Endothelial cell of umbilical vein (primary cell): ENCODE measurements around the gene CFAP46. TPM values are rescaled to one million over a fixed set of nuclear protein-coding genes. Genes with fewer than 3 reads are reported as not detected.
"Not testable (repeated sequence)": the region's sequence is repeated elsewhere in the genome, so short reads cannot be mapped to it uniquely, and the experiment has no call there.

Experiments
- BruUV-seq: library from RNA; stranded (reverse); fragments of 400-500 nt; replicated peaks from 2 replicates; lab custom pipeline; 2021; lab: Mats Ljungman, UMichigan
- CTCF ChIA-PET: fragments of 300-600, 350-600 bp; sonication (Branson Sonifier 250); formaldehyde crosslinking; loops from one replicate; lab custom pipeline; 2021; ENCODE audit warnings: antibody characterized with exemption, inconsistent platforms; lab: Charles Lee
- POLR2A ChIA-PET: fragments of 300-600, 350-600 bp; sonication (Branson Sonifier 250); formaldehyde crosslinking; loops from one replicate; lab custom pipeline; 2021; ENCODE audit warnings: antibody characterized with exemption, inconsistent platforms; lab: Charles Lee
- DNase-seq: peaks from one replicate; pipeline ENCODE4 v3.0.0-alpha.2; 2011; ENCODE audit warnings: low read depth, low spot score
- FAIRE-seq: peaks from 2 replicates; lab custom pipeline; 2011; peaks lifted over from hg19 to GRCh38; lab: Jason Lieb, UNC
- H2AFZ ChIP-seq: 2 replicates; pipeline ENCODE4 v1.6.0; 2012; ENCODE audit warnings: low read depth, low read length, control low read depth, inconsistent platforms
- H3K27ac ChIP-seq: 2 replicates; pipeline ENCODE4 v1.5.1; 2011; ENCODE audit warnings: low read depth, mild to moderate bottlenecking, control low read depth, low read length, moderate library complexity; ENCODE audit not compliant: insufficient read depth
- H3K27me3 ChIP-seq, 2 experiments: 2 replicates each; pipeline versions ENCODE4 v1.6.0 to v1.6.1; 2011; ENCODE audit warnings: low read length in 2 of 2, mixed read lengths in 1 of 2; ENCODE audit not compliant: control insufficient read depth in 2 of 2, insufficient read depth in 2 of 2
- H3K36me3 ChIP-seq, 2 experiments: 2 replicates in 1 of 2; 3 replicates in 1 of 2; pipeline ENCODE4 v1.5.1; 2011; ENCODE audit warnings: low read length in 2 of 2, mild to moderate bottlenecking in 1 of 2, moderate library complexity in 1 of 2; ENCODE audit not compliant: control insufficient read depth in 2 of 2, insufficient read depth in 2 of 2; ENCODE audit errors: extremely low read depth in 1 of 2
- H3K4me1 ChIP-seq: 3 replicates; pipeline ENCODE4 v1.5.1; 2011; ENCODE audit warnings: mild to moderate bottlenecking, low read length; ENCODE audit not compliant: control insufficient read depth, insufficient read depth; ENCODE audit errors: extremely low read depth
- H3K4me2 ChIP-seq: 2 replicates; pipeline ENCODE4 v1.6.1; 2011; ENCODE audit warnings: low read length, control low read depth, mixed read lengths; ENCODE audit not compliant: insufficient read depth
- H3K4me3 ChIP-seq, 3 experiments: fragments of 200-600 bp in 1 of 3; sonication (generic), shearing (Covaris generic) in 1 of 3; replicated peaks in 1 of 3; 2 replicates each; pipeline ENCODE4 v1.5.1; 2011 to 2016; ENCODE audit warnings: control low read depth in 3 of 3, low read length in 3 of 3, mild to moderate bottlenecking in 2 of 3, inconsistent platforms in 1 of 3, low read depth in 1 of 3, moderate library complexity in 1 of 3; ENCODE audit not compliant: insufficient read depth in 1 of 3
- H3K79me2 ChIP-seq: 2 replicates; pipeline ENCODE4 v1.6.0; 2012; ENCODE audit warnings: low read length, inconsistent platforms; ENCODE audit not compliant: control insufficient read depth, insufficient read depth
- H3K9ac ChIP-seq: replicated peaks from 2 replicates; pipeline ENCODE3; 2011; ENCODE audit warnings: low read length, control low read depth; ENCODE audit not compliant: insufficient read depth; ENCODE audit errors: extremely low read depth
- H3K9me1 ChIP-seq: replicated peaks from 3 replicates; pipeline ENCODE4 v1.6.0; 2011; ENCODE audit warnings: mild to moderate bottlenecking, low read length; ENCODE audit not compliant: control insufficient read depth, insufficient read depth; ENCODE audit errors: extremely low read depth
- H3K9me3 ChIP-seq: replicated peaks from 2 replicates; pipeline ENCODE4 v1.5.1; 2012; ENCODE audit warnings: low read length, inconsistent platforms; ENCODE audit not compliant: control insufficient read depth, insufficient read depth
- H4K20me1 ChIP-seq: replicated peaks from 2 replicates; pipeline ENCODE3; 2011; ENCODE audit warnings: mild to moderate bottlenecking, low read length; ENCODE audit not compliant: control insufficient read depth, insufficient read depth; ENCODE audit errors: extremely low read depth
- EZH2 ChIP-seq: IDR thresholded peaks from 2 replicates; pipeline ENCODE4 v1.6.1; 2012; ENCODE audit warnings: borderline replicate concordance, low read depth, mild to moderate bottlenecking, moderate library complexity, low read length, inconsistent platforms; ENCODE audit not compliant: severe bottlenecking
- GATA2 ChIP-seq: IDR thresholded peaks from 2 replicates; pipeline ENCODE4 v1.7.0; 2011; ENCODE audit warnings: low read depth, mild to moderate bottlenecking, moderate library complexity, mixed read lengths, low read length; ENCODE audit not compliant: insufficient read length, insufficient read depth
- MAX ChIP-seq: IDR thresholded peaks from 2 replicates; pipeline ENCODE4 v1.6.1; 2011; ENCODE audit not compliant: insufficient read depth, insufficient read length
- MYC ChIP-seq: IDR thresholded peaks from one replicate; pipeline ENCODE4 v1.6.1; 2011; ENCODE audit warnings: mild to moderate bottlenecking, low read depth, low read length
- POLR2A ChIP-seq: IDR thresholded peaks from 2 replicates; pipeline ENCODE4 v1.6.1; 2012; ENCODE audit warnings: low read depth, mild to moderate bottlenecking, control low read depth, low read length
- dilution Hi-C: fragments of 300-500 bp; cut with MboI; formaldehyde crosslinking; loops from one replicate; pipeline ENCODE4 v1.15.0; 2019; ENCODE audit warnings: low sequenced_read_pairs; ENCODE audit not compliant: extremely low pct_ligation_motif_present
- intact Hi-C: fragments of 100-400 bp; cut with micrococcal nuclease; formaldehyde crosslinking; loops from one replicate; pipeline ENCODE4 v1.10.0; 2022
- polyA plus RNA-seq, 4 experiments: library from polyadenylated mRNA; depleted of rRNA in 3 of 4; stranded (reverse) in 3 of 4; unstranded in 1 of 4; fragments of >200 nt; gene quantifications; 2 replicates each; pipeline versions ENCODE4 v1.2.1 to v1.2.3, GENCODE V29; 2011 to 2012; ENCODE audit warnings: missing spikeins in 1 of 4
- total RNA-seq: library from RNA; stranded (reverse); gene quantifications from 2 replicates; pipeline ENCODE4 v1.2.3, GENCODE V29; 2021
- TF ChIP-seq, protein P1 (sequence below), 2 donors: IDR thresholded peaks; 1 replicate in 1 of 2; 2 replicates in 1 of 2; pipeline ENCODE4 v1.5.1; 2011; ENCODE audit warnings: low read length in 2 of 2, mild to moderate bottlenecking in 2 of 2, moderate library complexity in 2 of 2, control low read depth in 1 of 2, inconsistent platforms in 1 of 2, low read depth in 1 of 2; ENCODE audit not compliant: insufficient read depth in 1 of 2; ENCODE audit errors: extremely low read depth in 1 of 2

The CFAP46 gene
- total and polyA plus RNA-seq, 2 donors (not counting 3 experiments of a cell fraction or from before 2014, with no cell fraction given): 0.75 to 0.98 TPM

GRCh38 chr10:132965411-132966057 is 23.2 kb upstream of the CFAP46 start:
- intact Hi-C loops: no loop called here
- H4K20me1 ChIP-seq: no peaks in the 10 kb centered on the region
- dilution Hi-C loops: no loop called here
- no peaks in the 10 kb centered on the region for H3K4me1 ChIP-seq
- no peak overlapping the region for H3K4me2 ChIP-seq
- H3K9ac ChIP-seq: no peak overlapping the region
- H3K9me1 ChIP-seq: no peaks in the 10 kb centered on the region
- ChIA-PET POLR2A (no interaction called here), CTCF (no interaction called here)
- peaks cover 2% of the 10 kb centered on the region in 2 experiments for H3K27me3 ChIP-seq
- H3K9me3 ChIP-seq: no peaks in the 10 kb centered on the region
- TF ChIP-seq, protein P1, sequence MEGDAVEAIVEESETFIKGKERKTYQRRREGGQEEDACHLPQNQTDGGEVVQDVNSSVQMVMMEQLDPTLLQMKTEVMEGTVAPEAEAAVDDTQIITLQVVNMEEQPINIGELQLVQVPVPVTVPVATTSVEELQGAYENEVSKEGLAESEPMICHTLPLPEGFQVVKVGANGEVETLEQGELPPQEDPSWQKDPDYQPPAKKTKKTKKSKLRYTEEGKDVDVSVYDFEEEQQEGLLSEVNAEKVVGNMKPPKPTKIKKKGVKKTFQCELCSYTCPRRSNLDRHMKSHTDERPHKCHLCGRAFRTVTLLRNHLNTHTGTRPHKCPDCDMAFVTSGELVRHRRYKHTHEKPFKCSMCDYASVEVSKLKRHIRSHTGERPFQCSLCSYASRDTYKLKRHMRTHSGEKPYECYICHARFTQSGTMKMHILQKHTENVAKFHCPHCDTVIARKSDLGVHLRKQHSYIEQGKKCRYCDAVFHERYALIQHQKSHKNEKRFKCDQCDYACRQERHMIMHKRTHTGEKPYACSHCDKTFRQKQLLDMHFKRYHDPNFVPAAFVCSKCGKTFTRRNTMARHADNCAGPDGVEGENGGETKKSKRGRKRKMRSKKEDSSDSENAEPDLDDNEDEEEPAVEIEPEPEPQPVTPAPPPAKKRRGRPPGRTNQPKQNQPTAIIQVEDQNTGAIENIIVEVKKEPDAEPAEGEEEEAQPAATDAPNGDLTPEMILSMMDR (IDR thresholded peaks at IDR 0.05; ENCODE audit: extremely low read depth in 1 of 2, insufficient read depth in 1 of 2, low read depth in 1 of 2, low read length in 2 of 2): no peak
- no peak for TF ChIP-seq EZH2
- no peak for TF ChIP-seq GATA2
- TF ChIP-seq POLR2A: no peak
- TF ChIP-seq MYC: no peak
- no peak for TF ChIP-seq MAX
- no peaks in the 10 kb centered on the region for H3K79me2 ChIP-seq
- BruUV-seq: no TSS peak
- DNase-seq: peak; percentile 9
- peak overlapping the region in 1 of 3 experiments; percentile 41 for H3K4me3 ChIP-seq
- no peak overlapping the region for H3K27ac ChIP-seq
- H2AFZ ChIP-seq: peak overlapping the region; percentile 3
- H3K36me3 ChIP-seq: no peaks in the 10 kb centered on the region
- no peak for FAIRE-seq

DNA sequence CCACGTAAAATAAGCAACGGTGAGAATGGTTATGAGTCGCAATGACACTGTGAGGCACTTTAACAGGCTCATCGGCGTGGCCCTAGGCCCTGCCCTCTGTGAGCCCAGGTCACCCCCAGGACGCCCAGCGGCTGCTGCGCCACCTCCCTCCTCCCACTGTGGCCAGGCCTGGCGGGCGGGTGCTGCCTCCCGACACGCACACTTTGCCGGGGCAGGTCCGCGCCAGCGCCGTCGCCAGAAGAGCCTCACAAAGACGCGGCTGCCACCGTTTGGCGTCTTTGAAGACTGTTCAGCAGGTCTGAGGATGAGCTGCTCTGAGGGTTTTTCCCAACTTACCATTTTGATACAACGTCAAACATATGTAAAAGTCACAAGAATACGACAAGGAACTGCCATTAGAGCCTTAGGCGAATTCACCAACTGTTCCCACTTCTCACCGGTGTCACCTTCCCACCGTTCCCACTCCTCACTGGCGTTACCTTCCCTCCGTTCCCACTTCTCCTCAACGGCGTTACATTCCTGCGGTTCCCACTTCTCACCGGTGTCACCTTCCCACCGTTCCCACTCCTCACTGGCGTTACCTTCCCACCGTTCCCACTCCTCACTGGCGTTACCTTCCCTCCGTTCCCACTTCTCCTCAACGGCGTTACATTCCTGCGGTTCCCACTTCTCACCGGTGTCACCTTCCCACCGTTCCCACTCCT is 22.5 kb upstream of the CFAP46 start:
- H3K4me2 ChIP-seq, H3K27me3 ChIP-seq, H3K36me3 ChIP-seq, H2AFZ ChIP-seq, H3K4me1 ChIP-seq, POLR2A ChIA-PET, H3K27ac ChIP-seq, H4K20me1 ChIP-seq, BruUV-seq, dilution Hi-C loops, intact Hi-C loops, H3K79me2 ChIP-seq, H3K9me3 ChIP-seq, H3K9me1 ChIP-seq, FAIRE-seq, CTCF ChIA-PET: not testable (repeated sequence)
- peak; percentile 4 for DNase-seq
- peak overlapping the region; percentile 5 for H3K9ac ChIP-seq
- peak overlapping the region in 2 of 3 experiments; percentile 38 to 41 for H3K4me3 ChIP-seq
